ENCODE measurements around the gene CSNK1D.

The CSNK1D gene

DNA sequence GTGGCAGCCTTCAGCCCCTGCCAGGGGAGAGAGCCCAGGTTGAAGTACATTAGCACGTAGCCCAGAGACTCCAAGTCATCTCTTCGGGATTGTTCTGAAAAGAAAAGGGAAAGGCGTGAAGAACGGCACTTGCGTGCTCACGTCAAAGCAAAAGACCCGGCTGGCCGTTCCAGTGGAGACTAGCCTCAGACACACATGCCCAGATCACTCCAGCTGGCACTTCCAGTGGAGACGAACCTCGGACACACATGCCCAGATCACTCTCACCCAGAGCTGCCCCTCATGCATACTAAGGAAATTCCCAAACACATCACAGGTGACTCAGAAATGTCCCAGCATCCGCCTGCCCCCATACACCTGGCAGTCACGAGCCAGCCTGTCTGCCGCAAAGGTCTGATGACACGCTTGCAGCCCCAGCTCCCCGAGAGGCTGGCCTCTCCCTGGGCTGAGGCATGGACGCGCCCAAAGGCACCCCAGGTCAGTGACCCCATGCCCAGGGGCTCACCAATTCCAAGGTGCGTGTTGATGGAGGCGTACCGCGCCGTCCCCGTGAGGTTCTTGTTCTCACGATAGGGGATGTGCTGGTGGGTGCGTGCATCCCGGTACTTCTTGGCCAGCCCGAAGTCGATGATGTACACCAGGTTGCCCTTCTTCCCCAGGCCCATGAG is 20.9 kb downstream of the CSNK1D start:
- no peak for DNase-seq (ENCODE audit: low read depth)

DNA sequence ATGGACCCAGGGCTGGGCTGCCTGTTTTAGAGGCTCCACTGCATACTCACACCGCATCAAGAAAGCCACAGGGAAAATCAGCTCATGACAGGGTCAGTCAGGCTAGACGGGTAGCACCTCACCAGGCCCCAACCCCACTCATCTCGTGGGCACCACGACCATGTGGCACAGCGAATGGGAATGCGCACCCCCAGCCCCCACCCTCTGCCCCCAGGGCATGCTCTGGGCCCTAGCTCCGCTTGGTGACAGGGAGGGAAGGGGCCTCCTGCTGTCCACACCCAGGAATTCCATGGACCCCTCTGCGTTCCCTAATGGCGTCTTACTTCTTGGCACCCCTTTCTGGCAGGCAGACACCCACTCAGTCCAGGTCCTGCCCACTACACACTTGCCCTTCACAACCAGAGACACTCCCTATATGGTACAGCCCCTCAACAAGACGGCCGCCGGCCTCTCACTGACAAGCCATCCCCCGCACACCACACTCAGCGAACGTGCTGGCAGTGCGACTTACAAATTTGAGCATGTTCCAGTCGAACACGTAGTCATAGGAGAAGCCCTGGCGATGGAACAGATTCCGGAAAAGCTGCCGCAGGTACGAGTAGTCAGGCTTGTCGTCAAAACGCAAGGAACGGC is 22.5 kb downstream of the CSNK1D start:
- DNase-seq (ENCODE audit: low read depth): no peak

DNA sequence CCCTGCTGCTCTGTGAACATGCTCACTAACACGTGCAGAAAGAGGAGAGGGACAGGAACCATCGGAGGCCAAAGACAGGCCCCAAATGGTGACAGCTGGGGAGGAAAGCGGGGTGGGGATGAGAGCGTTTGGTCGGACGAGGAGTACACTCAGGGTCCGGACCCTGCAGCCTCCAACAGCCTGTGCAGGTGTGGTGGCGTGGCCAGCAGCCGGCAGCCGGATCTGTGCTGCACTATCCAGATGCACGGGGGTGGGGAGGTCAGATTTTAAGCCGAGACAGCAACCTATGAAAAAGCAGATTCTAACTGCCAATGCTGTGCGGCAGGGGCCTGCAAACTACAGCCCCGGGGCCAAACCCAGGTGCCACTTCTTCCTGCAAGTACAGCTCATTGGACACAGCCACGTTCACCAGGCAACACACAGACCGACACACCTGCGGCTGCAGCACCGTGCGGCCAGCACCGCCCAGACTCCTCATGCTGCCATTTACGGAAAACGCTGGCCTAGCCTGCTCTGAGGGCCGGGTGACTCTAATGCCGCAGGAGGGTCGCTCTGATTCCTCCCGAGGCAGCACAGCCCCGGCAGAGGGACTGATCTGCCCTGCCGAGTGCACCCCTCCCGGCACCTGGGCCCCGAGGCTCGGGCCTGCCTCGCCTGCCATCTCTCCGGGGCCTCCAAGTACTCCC is 23.5 kb downstream of the CSNK1D start:
- DNase-seq (ENCODE audit: low read depth): no peak

DNA sequence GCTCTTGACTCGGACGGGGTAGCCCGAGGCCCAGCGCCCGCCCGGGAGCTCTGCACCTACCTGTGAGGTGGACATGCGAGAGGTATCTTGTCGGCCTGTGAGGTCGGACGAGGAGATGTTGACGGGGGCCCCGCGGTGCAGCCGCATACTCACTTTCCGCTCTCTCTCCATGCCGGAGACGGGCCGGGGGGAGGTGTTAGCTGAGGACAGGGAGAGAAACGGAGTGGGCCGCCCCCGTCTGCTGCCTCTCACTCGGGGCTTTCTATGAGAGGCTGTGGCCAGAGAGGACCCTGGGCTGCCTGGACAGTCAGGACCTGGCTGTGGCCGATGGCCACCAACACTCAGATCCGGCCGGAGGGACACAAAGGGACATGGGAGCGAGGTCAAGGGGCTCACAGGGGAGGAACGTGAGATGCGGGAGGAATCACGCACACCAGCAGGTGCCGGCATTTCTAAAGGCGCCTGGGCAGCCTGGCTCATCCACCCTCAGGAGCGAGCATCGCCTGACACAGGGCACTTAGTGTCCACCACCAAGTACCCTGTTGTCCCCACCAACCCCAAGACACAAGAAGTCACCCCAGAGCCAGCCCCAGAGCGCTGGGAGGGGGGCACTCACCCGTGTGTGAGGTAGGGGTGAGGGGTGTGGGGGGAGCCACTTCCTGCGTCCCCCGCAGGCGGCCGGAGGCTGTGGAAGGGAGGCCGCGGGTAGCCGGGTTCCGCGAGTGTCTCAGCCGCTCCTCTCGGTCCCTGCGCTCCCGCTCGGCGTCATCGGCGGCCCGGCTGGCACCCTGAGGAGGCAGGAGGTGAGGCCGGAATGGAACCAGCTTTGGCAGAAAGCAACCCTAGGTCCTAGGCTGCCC is 24.5 kb downstream of the CSNK1D start:
- no peak for DNase-seq (ENCODE audit: low read depth)

DNA sequence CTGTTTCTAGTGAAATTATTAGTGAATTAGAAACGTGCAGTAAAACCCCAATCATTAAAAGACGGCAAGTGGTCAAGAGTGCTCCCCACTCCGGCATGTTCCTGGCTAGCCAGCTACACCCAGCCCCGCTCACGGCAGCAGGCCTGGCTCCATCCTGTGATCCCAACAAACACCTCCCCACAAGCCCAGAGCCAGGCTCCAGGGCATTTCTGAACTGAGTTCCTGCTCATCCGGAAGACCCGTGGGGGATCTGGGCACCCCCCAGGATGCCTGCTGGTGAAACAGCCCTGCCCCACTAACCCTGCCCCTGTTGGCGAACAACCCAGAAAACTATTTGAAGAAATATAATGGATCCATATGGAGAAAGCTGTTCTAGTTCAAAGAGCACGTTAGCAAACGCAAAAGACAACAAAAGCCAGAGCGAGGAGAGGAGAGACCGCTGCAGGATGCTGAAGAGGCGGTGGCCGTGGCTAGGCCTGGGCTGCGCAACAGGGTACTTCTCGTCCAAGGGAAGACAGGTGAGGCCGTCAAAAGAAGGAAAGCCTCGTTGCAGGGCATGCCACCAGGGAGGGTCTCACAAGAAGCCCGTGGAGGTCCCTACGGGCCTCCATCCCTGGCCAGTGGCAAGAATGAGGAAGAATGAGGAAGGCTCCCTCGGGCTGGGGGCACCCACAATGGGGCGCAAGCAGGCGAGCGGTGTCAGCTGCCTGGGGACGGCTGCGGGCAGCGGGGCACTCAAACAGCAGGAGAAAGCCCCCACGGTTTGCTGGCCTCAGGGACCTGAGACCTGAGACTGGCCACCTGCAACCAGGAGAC is 25.4 kb downstream of the CSNK1D start:
- DNase-seq (ENCODE audit: low read depth): no peak

DNA sequence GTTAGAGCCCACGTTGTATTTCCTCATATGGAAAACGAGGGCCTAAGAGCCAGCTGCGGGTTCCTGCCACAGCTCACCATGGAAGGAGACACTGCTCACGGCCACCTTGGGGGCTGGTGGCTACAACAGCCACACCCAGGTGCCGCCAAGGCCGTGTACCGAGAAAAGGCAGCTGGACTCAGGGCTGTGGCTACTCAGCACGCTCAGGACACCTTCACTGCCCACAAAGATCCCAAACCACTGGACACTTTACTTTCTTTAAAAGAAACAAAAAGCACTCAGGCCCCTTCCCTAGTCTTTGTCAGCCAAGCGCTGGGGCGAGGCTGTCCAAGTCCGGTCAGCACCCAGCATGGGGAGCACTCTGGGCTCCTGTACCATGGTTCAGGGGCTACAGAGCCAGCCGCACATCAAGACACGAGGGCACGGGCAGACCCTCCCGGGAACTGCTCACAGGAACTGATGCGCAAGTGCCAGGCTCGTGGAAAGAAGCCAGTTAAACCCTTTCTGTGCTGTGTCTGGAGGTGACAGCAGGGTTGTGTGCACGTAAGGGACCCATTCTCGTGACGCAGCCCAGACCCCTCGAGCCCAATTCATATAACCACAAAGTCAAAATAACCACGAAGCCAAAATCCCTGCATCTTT is 26.2 kb downstream of the CSNK1D start:
- DNase-seq (ENCODE audit: low read depth): no peak

DNA sequence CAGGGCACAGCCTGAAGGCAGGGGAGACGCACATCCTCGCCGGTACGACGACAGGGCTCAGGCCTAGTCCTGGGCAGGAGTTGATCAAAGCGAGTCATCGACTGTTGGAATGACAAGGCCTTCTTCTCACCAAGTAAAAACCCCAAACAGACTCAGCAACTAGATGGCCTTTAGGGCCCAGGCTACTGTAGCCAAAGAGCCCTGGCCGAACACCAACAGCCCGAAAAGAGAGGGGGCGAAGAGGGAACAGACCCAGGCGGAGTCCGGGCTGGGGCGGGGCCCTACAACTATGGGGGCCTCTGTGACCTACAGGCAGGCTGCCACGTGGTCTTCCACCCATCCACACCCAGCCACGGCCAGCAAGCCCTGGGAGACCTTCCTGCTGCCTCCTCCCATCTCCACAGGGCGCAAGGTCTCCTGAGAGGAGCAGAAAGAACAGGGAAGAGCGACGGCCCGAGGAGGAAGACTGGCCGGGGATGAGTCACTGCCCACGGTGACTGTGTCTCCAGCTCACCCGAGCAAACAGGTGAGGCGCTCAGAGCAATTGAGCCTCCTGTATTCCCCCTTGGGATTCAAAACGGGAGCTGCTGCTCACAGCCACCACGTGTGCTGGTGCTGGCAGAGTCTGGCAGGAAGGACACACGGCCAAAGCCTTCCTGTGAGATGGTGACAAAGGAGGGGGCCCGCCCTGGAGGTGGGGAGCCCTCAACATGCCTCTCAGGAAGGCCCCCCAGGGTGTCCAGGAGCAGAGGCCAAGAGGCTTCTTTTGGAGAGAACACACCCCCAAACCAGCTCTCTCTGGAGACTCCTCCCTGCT is 26.9 kb downstream of the CSNK1D start:
- DNase-seq (ENCODE audit: low read depth): peak; percentile 89

DNA sequence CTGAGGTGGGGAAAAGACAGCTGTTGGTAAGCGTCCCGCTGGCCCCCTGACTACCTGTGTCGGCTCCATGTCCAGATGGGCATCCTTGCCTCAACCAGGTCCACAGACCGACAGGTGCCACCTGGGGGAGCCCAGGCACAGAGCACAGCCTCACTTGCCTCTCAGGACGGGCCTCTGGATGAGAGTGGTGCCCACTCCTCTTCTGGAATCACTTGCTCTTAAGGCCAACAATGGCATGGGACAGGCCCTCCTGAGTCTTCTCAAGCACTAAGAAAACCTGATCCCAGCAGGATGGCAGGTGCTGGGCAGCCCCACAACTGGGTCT is 27.5 kb downstream of the CSNK1D start:
- DNase-seq (ENCODE audit: low read depth): no peak

DNA sequence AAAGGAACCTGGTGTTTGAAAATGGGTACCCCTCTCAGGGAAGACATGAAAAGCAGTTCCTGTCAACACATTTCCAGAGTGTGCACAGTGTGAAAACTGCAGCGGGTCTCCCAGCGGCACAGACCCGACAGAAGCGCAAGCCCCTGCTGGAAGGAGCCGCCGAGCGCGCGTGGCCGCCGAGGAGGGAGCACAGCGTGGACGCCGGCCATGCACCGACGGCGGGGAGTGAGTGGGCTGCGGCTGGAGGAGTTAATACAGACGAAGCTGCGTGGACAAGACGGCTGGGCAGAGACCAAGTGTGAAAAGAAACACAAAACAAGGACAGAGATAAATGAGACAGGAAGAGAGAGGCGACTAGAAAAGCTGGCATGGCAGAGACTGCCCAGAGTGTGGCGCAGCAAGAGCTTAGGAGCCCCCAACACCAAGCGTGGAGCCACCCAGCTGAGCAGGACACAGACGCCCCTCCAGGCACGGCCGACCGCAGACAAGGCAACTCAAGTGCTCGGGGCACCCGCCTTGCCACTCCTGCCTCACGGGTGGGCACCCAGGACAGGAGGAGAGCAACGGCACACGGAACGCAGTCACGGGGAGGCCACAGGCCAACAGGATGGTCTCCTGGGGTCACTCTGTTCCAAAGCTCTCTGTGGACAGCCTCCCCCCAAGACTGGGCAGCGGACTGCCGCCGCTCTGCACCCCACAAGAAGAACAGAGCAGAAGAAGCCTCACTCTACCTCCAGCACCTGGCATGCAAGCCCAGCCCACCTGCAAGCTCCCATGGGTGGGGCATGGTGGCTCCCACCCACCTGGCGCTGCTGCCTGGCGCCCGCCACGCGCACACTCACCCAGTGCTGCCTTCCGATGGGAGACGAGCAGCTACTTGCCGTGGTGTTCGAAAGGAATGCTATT is 28.1 kb downstream of the CSNK1D start:
- DNase-seq (ENCODE audit: low read depth): no peak

DNA sequence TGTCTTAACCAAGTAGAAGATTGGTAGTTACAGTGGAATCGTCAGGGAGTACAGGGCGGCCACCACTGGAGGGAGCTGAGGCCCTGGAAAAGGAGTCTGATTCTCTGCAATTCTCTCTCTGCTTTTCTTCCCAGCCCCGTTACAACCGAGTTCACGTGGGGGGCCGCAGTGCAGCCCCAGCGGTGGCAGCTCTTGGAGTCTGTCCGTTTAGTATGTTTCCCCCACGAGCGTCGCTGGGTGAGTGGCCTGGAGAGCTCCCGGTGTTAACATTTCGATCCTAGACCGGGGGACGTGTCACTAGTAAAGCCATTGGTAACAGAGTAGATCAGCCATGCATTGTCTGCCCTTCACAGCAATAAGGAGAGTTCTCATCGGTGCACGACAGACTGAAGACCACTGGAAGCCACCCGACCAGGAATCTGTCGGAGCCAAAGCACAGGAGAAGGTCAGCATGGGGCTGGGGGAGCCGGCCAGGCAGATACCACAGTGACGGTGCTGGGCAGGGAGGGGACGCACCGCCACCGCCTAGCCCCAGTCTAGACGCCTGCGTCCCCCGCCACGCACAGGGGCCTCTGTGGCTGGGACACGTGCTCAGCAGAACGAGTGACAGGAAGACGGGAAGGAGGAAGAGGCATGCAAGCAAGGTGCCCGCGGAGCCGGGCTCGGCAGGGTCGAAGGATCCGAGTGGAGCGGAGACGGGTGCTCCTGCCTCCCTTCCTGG is 28.9 kb downstream of the CSNK1D start:
- DNase-seq (ENCODE audit: low read depth): peak; percentile 73

DNA sequence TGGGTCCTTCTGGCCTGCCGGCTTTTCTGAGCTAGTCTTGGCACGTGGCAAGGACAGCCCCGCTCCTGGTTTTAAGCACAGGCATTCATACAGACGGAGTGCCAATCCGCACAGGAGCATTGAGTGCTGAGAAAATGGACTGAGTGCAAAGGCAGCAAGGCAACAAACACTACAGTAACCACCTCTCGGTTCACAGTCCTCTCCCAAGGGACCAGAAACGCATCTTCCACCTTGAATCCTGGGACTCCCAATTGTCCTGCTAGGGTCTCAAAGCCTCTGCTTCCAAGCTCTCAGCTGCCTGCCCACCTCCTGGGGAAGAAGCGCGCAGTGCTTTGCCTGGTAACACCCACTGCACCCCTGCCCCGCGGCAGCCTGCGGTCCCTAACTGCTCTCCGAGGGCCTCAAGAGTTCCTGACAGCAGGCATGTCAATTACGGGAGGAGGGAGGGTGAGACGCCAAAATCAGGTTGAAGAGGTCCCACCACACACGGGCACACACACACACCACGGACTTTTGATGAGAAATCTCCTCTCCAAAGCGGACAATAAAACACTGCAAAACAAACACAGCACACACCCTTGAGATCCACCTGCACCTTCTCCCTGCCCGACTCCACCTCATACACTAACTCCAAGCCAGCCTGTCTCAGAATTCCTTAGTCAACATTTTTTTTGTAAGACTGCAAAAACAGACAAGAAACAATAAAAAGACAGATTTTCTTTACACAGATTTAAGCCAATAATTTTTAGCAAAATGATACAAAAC is 29.7 kb downstream of the CSNK1D start:
- peak; percentile 42 for DNase-seq (ENCODE audit: low read depth)

DNA sequence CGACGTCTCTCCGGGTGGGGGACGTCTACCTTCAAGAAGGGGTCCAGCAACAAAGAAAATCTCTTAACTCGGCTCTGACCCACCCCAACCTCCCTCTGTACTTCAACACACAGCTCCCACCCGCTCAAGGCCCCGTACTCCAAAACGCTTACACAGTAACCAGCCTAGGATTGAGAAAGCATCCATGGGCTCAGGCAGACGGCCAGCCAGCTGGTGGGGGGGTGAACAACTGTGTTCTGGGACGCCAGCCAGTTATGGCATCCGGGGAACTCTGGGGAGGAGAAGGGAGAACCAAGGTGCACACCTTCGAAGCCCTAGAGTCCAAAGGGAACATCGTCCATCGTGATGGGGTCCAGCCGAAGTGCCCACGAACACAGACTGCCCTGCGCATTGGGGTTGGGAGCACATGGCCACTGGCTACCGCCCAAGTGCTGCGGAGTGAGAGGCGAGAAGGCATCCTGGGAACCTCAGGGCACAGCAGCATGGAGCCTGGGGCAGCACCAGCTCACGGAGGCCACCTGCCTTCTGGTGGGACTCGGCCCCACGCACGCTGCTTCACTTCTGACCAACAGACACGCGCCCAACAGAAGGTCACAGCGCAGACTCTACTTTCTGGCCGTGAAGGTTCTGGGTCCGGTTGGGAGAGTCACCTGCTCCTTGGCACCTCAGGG is 30.4 kb downstream of the CSNK1D start:
- DNase-seq (ENCODE audit: low read depth): peak; percentile 75

DNA sequence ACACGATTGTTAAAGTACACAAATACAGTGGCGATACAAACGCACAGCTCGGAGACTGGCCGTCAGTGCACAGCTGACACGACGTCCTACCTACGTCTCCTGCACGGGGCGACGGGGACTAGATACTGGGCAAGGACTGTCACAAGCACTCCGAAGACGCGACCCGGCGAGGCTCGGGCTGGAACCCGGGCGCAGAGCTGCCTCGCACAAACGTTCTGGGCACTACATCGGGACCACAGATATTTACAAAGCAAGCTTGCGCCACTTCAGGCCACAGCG is 30.9 kb downstream of the CSNK1D start:
- DNase-seq (ENCODE audit: low read depth): no peak

DNA sequence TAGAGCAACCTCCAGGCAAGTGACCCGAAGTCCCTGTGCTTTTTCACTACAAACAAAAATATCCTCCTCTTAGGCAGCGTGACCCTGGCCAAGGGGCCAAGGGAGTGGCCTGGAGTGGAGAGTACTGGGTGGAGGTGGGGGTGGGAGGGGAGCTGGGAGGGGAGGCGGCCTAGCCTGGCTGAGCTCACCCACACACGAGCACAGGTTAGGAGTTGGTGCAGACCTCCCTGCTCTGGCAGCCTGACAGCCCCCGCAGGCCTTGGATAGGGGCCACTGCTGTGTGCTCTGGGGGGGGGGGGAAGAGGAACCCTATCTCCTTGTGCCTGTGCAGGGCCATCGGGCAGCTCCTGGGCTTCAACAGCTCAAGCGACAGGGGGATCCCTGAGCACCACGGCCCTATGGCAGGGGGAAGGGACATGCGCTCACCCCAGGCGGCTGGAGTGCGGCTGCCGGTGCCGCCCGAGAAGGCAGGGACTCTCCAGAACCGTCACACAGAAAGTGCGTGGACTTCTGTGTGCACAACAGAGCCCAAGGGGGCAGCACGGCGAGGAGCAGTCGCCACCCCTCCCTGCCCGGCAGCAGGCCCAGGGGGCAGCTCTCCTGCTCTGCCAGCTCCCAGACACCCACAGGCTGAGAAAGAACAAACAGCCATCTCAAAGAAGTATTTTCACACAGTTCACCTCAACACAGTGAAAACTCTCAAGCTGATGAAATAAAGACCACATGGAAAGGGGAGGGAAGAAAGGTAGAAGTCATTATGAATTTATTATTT is 31.4 kb downstream of the CSNK1D start:
- DNase-seq (ENCODE audit: low read depth): peak; percentile 50

DNA sequence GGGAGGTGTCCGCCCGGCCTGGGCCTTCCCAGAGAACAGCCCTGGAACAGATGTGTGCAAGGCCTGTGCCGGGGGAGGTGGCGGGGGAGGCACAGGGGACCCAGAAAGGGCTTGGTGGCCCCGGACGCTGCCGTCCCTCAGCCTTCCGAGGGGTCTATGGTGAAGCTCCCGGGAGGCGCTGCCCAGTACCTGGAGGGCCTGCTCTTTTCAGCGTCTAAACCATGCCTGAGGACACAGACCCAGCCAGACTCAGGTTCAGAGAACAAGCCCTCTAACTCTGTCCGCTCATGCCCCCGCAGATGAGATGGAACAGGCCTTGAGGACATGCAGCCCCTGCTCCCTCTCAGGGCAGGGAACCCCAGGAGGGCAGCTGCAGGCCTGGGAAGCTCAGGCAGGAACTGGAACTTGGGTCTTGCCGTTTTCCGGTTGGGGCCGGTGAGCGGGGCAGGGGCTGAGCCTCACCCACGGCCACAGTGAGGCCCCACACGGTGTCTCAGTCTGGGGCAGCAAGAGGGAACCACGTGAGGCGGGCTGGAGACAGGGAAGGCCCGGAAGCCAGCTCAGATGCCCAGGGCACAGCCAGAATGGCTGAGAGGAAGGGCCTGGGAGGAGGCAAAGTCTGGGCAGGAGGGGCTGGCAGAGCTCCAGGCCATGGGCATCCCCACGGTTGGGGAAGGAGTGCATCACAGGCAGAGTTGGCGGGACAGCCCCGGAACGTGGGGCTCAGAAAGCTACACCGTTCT is 32.1 kb downstream of the CSNK1D start:
- peak; percentile 84 for DNase-seq (ENCODE audit: low read depth)
